NCI-H2196 treated with DMSO at 0.1 percent for 48 hours (cell line): Measurements from ENCODE around the gene SH3BP1.

Experiments used
- DNase-seq: peaks from one replicate; lab custom pipeline; 2025; ENCODE audit not compliant: unreplicated experiment; lab: John Stamatoyannopoulos, UW

SH3BP1 gene

DNA sequence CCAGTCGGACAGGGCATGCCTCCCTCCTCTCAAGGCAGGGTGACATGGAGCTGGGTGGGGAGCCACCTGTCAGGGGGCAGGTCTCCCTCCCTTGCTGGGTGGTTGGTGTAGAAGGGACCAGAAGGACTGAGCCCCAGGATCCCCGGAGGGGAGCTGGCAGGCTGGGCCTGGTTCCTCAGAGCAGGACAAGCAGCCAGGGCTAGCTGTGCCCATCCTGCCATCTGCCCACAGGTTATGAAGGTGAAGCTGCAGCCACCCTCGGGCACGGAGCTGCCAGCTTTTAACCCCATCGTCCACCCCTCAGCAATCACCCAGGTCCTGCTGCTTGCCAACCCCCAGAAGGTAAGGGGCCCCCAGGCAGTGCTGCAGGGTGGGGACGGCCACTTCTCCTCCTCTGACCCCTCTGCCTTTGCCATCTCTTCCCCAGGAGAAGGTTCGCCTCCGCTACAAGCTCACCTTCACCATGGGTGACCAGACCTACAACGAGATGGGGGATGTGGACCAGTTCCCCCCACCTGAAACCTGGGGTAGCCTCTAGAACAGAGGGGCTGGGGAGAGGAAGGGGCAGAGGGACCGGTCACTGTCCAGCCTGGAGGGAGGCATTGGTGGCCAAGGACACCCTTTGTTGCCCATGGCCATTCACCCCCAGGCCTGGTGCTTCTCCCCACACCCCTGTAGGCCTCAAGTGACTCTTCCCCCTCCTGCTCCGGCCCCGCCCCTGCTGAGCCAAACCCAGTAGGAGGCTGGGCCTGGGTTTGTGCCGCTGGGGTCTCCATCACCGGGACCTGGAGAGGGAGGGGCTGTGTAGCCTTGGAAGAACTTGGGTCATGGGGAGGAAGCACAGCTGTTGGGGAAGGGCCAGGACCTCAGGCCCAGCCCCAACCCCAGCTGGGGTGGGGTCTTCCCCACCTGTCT, 7.0 kb upstream of the SH3BP1 start:
- no peak for DNase-seq

DNA sequence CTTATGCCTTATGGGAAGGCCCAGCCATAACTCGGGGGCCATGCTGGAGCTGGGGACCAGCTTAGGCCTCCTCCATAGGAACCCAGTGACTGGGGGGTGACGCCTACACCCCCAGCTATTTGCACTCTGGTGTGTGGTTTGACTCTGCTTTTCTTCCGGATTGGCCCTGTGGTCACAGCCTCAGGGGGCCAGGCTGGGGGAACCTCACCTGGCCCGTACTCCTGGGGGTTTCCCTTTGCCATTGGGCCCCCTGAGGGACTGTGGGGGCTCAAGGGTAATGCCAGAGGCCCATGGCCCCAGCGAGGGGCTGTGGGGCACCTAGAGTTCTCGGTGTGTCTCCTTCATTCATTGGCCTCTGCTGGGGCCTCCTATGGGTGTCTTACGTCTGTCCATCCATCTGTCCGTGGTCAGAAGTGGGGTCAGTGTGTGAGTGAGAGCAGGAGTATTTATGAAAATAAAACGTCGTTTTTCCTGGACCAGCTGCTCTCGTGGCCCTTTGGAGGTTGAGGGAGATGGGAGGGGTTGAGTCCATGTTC, 6.3 kb upstream of the SH3BP1 start:
- DNase-seq = no peak

DNA sequence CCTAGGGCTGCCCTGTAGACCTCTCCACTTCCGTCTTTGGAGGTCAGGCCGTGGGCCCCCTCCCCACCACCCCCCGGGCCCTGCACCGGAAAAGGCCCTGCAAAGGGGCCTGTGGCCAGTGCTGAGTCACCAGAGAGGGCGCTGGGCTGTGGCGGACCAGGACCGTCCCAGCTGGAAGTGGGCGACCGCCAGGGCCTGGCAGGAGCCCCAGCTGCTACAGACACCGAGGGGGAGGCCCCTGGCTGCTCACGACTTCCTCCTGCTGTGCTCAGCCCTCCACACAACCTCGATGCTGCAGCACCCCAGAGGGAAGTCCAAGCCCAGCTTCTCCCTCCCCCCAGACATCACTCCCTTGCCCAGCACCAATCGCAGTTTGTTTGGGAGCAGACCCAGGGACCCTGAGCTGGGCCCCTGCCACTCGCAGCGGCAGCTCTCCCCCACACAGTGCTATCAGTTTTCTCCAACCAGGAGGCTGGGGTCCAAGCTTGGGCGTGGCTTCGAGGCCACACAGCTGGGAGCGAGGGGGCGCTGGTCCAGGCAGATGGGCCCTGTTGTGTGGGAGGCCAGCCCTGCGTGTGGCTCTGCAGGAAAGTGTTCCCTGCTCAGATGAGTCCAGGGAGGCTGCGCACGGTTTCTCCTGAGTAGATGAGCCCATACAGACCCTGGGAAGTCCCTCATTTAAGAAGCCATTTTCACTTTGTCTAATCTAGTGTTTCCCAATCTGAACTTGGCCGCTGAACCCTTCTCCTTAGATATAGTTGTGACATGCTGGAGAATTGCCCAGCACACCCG, 5.6 kb upstream of the SH3BP1 start:
- no peak for DNase-seq

DNA sequence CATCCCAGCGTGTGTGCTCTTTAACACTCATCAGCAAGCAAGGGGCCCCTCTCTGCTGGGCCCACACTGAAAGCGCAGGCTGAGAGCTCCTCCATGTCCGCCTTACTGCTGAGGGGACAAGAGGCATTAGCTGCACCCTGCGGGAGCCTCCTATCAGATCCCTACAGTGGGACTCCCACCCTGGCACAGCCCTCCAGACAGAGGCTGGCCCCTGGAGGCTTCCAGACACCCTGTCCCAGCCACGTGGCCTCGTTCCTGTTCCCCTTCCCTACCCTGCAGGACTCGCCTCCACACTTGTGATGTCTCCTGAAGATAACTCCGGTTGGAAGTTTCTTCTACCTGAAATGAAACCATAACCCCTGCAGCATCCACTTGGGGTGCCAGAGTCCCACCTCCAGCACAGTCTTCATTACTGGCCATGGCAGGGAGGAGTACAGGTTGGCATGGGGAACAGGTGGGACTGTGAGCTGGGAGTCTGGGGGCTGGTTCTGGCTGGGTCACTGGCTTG, 5.0 kb upstream of the SH3BP1 start:
- DNase-seq = no peak

DNA sequence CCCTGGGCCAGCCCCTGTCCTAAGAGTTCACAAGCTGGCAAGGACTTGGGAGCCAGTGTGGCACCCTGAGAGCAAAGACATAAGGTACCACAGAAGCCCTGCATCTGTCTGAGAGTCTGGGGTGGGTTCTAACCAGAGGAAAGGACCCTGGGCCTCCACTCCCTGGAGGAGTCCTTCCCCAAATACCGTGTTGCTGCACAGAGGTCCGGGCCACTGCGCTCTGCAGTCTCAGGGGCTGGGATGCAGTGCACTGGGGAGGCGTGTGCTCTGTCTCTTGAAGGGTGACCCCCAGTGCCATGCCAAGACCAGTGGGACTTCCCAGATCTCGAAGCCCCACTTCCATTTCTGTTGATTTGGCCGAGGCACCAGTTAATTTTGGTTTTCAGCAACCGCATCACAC, 4.3 kb upstream of the SH3BP1 start:
- no peak for DNase-seq

DNA sequence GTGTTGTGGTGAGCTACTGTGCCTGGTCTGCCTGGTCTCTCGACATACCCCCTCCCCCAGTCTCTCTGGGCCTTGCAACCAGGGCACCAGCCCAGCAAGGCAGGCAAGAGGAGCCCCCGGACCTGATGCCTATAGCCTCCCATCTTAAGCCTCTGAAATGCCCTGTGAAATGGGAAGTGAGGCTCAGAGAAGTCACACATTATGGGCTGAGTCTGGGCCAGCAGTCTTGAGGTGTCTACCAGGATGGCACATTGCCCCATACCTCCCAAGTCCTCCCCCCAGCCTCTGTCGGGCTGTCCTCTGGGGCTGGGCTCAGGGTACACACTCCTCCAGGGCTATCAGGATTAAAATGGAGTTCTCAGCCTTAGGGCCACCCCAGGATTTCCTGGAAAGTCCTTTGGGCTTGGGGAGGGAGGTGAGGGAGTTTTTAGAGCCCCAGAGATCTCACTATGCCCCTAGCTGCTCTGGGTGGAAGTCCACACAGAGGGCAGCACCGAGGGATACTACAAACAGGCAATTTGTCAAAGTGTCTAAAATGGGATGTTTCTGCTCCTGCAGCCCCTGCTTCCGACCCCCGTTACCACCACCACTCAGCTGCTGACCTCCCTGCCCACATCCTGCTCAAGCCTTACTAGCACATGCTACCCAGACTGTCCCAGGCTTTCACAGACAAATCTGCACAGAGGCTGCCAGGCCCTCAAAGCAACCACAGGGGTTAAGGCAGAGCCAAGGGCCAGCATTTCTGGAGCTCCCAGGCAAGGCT, 3.1 kb upstream of the SH3BP1 start:
- DNase-seq = no peak

DNA sequence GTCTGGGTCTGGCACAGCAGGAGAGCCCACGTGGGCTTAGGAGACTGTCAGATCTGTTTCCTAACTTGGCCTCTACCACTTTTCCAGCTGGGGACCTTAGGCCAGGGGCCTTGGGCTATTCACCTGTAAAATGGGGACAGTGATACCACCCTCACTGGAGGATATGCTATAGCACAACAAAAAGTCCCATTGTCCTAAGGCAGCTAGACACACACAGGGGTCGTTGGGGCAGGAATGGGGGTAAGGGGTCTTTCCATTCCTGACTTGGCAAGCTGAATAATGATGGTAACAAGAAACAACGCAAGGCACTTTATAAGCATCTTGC, 2.6 kb upstream of the SH3BP1 start:
- DNase-seq = no peak

DNA sequence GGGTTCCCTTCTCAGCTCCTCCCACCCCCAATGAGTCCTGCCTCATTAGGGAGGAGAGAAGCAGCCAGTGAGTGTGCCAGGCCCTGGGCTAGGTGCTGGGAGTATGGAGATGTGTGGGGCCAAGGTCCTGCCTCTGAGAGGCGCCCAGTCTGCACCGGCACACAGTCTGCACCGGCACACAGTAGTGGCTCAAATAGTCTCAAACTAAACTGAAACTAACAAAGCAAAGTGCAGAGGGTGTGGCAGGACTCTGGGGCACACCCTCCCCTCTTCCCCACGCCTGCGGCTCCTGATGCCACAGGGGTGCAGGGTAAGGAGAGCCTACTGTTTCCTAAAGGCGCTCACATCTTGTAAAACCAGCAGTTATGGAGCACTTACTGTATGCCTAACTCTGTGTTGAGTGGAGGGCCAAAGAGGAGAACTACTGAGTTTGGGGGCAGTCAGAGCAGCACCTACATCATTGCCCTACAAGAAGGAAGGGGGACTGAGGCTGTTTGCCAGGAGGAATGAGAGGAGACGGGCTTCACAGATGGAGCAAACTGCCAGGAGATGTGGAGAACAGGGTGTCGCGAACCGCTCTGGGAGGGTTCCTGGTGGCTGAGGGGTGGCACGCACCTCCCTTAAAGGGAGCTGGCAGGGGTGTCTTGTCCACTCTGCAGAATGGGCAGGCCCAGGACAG, 939 bp upstream of the SH3BP1 start:
- DNase-seq = no peak

DNA sequence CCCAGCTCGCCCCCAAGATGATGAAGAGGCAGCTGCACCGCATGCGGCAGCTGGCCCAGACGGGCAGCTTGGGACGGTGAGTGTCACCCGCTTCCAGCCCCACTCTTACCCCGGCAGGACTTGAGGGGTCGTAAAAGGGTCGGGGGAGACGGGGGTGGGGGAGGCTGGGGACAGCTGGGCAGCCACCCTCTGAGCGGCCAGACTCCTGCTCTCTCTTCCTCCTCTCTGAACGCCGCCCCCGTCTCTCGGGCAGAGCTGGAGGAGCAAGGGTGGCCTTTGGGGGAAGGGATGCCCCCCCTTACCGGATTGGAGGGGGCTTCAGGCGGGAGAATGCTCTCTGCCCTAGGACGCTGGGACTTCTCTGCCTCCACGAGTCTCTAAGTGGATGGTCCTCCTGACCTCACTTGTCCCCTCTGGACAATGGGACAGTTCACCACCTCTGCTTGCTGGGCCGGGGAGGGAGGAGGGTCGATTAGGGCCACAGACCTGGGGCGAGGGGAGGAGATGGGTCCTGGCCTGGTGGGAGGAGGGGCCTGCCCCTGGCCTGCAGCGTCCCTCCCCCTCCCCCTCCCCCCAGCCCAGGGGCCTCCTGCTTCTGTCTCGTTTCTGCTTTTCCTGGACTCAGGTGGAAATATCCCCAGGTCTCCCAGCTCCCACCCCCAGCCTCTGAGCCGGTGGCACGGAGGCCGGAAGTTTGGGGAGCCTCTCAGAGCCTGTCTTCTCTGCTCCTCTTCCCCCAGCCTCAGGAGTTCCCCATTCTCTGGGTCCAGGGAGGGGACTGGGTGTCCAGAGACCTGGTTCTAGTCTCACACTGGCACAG, 512 bp downstream of the SH3BP1 start:
- DNase-seq = no peak

DNA sequence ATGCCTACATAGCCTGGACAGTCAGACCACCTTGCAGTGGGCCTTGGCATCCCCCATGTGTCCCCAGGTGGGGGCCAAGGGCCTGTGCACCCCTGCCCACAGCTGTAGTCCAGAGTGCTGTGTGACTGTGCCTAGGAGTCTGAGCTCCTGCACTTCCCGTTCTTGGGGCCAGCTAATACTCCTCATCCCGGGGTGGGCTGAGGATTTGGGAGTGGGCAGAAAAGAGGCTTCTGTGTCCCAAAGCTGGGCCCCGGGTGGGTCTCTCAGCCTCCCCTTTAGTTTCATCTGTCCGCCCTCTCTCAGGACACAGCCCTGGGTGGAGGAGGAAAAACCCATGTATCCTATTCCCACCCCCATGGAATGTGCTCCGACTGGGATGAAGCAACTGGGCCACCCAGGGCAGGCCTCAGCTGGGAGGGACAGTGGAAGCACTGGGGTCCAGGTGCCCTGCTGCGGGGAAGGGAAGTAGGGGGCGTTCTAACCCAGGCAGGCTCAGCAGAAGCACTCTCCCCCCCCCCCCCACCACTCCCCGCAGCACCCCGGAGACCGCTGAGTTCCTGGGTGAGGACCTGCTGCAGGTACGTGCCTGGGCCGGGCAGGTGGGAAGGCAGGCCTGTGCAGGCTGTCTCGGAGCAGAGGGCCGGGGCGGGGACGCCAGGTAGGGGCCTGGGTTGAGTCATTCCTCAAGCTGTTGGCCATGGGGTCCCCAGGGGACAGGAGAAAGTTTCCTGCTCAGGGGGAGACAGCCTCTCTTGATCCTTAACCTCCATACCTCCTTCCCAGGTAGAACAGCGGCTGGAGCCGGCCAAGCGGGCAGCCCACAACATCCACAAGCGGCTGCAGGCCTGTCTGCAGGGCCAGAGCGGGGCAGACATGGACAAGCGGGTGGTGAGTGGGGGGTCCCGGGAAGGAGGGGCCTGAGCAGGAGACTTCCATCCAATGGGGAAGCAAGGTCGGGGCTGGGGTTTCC, 1.4 kb downstream of the SH3BP1 start:
- DNase-seq = no peak

DNA sequence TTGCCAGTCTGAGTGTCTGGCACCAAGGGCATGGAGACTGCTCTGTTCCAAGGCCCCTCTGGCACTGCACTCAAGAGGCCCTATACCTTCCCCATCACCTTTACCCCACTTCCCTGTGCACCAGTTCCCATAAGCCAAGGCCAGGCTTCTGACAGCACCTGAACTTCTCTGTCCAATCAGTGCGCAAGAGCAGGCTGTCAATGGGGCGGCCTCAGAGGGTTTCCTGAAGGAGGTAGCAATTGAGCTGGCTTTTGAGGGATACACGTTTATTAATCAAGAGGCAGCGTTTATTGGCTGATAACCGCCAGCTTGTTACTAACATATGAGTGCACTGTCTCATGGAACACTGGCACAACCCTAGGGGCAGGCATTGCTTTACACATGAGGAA, 2.1 kb downstream of the SH3BP1 start:
- no peak for DNase-seq

DNA sequence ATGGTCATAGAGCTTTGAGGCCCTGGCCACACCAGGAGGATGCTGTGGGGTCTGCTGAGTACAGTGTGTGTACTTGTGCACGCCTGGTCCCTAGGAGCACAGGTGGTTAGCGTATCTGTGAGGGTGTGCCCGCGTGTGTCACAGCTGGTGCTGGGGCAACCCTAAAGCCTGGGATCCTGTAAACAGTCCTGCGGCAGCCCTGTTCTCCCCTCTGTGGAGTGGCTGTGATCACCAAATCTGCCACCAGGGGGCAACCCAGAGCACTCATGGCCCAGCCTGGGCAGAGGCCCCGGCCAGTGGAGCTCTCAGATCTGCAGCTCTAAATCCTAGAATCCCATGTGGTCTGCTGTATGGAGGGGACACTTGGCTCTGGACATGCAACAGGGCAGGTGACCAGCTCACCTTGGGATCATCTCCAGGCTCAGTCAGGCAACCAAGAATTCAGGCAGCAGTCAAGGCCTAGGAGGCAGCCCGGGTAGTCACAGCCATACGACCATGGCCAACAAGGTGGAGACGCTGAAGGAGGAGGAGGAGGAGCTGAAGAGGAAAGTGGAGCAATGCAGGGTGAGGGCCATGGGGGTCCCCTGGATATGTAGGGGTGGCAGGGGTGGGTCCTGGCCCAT, 3.9 kb downstream of the SH3BP1 start:
- DNase-seq = no peak

DNA sequence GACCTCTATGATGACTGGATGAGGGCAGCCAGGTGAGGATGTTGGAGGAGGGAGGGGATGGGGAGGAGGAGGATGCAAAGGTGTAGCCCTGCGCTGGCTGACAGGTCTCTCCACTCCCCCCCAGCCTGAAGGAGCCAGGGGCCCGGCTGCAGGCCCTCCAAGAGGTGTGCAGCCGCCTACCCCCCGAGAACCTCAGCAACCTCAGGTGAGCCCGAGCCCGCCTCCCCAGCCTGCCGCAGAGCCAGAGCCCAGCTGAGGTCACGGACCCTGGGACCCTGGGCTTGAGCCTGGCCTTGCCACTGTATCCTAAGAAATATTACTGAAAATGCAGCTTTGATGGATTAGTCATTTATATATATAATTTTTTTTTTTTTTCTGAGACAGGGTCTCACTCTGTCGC, 7.8 kb downstream of the SH3BP1 start:
- DNase-seq = no peak

DNA sequence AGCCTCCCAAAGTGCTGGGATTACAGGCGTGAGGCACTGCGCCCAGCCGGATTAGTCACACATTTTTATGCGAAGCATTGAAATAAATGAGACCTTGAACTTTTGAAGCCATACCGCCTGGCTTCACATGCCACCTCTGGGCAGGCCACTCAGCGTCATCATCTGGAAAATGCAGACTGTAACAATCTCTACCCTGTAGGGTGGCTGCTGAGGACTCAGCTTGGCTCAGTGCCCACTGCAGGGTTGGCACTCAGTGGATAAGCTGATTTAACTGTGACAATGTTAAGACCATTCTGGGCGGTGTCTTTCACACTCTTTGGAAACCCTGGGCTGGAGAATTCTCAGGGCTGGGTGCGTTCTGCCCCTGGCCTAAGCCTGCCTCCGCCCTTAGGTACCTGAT, 8.5 kb downstream of the SH3BP1 start:
- DNase-seq = no peak

DNA sequence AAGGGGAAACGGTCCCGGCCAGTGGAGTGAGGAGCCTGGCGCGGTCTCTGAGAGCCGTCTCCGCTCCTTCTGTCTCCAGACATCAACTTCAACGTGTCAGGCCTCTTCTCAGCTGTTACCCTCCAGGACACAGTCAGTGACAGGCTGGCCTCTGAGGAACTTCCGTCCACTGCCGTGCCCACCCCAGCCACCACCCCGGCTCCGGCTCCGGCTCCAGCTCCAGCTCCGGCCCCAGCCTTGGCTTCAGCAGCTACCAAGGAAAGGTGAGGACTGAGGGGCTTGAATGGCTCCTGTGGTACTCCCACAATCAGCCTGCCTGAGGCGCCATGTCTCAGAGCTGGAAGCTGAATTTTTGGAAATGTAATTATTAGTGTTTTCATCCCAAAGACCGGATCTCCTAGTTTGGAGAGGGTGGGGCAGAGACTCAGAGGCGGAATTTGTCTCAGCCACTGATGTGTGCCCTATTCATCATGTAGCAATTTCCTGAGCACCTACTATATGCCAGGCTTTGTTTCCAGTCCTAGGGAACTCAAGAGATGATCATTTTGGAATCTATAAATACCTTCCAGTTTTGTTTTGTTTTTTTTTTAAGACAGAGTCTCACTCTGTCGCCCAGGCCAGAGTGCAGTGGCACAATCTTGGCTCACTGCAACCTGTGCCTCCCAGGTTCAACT, 11.1 kb downstream of the SH3BP1 start:
- DNase-seq = no peak

DNA sequence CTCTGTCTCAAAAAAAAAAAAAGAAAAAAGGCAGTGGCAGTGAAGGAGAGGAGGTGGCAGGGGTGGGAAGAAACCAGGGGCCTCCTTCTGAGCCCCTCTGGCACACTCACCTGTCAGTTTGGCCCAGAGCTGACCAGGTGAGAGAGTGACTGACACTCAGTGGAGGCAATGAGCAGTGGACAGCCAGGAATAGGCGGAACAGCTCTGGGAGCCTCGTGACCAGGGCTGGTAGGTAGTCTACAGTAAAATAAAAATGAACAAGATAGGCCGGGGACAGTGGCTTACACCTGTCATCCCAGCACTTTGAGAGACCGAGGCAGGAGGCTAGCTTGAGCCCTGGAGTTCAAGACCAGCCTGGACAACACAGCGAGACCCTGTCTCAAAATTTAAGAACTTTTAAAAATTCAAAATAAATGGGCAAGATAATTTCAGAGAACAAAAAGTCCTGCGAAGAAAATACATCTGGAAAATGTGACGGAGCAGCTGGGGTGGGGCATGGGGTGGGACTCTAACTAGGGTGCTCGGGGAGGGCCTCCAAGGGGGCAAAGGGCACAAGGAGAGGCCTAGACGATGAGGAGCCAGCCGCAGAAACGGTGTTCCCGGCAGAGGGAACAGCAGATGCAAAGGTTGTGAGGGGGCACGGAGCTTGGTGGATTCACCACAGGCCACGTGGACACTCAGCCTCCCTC, 15.2 kb downstream of the SH3BP1 start:
- DNase-seq = no peak

DNA sequence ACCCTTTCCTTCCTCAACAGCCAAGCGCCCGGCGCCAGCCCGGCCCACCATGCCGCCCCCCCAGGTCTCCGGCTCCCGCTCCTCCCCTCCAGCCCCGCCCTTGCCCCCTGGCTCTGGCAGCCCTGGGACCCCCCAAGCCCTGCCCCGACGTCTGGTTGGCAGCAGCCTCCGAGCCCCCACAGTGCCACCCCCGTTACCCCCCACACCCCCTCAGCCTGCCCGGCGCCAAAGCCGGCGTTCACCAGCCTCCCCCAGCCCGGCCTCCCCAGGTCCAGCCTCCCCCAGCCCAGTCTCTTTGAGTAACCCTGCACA, 15.7 kb downstream of the SH3BP1 start:
- no peak for DNase-seq
